KMS-11 (cell line): Measurements from ENCODE around the gene SCAPER.
"Not testable (repeated sequence)": the region's sequence is repeated elsewhere in the genome, so short reads cannot be mapped to it uniquely, and the experiment has no call there.

Experiments
- H2AFZ ChIP-seq: fragments of 200-600 bp; sonication (generic); 2 replicates; pipeline ENCODE4 v1.6.1; 2016; ENCODE audit warnings: antibody characterized with exemption, mixed run types, low read depth
- H3K27ac ChIP-seq: fragments of 200-600 bp; sonication (generic); 2 replicates; pipeline ENCODE4 v1.6.1; 2016; ENCODE audit warnings: mild to moderate bottlenecking, mixed run types
- H3K27me3 ChIP-seq: fragments of 200-600 bp; sonication (generic); 2 replicates; pipeline ENCODE4 v1.6.1; 2017; ENCODE audit warnings: mild to moderate bottlenecking, low read depth, mixed run types, moderate library complexity; ENCODE audit not compliant: insufficient read depth
- H3K36me3 ChIP-seq: fragments of 200-600 bp; sonication (generic); 2 replicates; pipeline ENCODE4 v1.6.1; 2017; ENCODE audit warnings: mild to moderate bottlenecking, mixed run types; ENCODE audit not compliant: insufficient read depth
- H3K4me1 ChIP-seq: fragments of 200-600 bp; sonication (generic); 2 replicates; pipeline ENCODE4 v1.6.1; 2016; ENCODE audit warnings: mild to moderate bottlenecking, low read depth, mixed run types; ENCODE audit not compliant: poor library complexity, severe bottlenecking
- H3K4me2 ChIP-seq: fragments of 200-600 bp; sonication (generic); 2 replicates; pipeline ENCODE4 v1.7.0; 2016; ENCODE audit warnings: mild to moderate bottlenecking, mixed run types
- H3K4me3 ChIP-seq: fragments of 200-600 bp; sonication (generic); IDR thresholded peaks from 2 replicates; pipeline ENCODE4 v1.6.1; 2017; ENCODE audit warnings: low read depth, low read length, mixed read lengths; ENCODE audit not compliant: insufficient read depth
- H3K79me2 ChIP-seq: fragments of 200-600 bp; sonication (generic); 2 replicates; pipeline ENCODE4 v1.6.1; 2016; ENCODE audit warnings: low read depth, mixed run types; ENCODE audit not compliant: insufficient read depth
- H3K9ac ChIP-seq: fragments of 200-600 bp; sonication (generic); 2 replicates; pipeline ENCODE4 v1.6.1; 2016; ENCODE audit warnings: mild to moderate bottlenecking, mixed run types
- H4K20me1 ChIP-seq: fragments of 200-600 bp; sonication (generic); 2 replicates; pipeline ENCODE4 v1.6.1; 2016; ENCODE audit warnings: mild to moderate bottlenecking, mixed run types; ENCODE audit not compliant: insufficient read depth
- CTCF ChIP-seq: fragments of 200-600 bp; sonication (generic); conservative IDR thresholded peaks from 2 replicates; pipeline ENCODE4 v1.6.1; 2017; ENCODE audit warnings: low read depth, mild to moderate bottlenecking, antibody characterized with exemption, low read length, moderate library complexity, mixed read lengths

SCAPER gene

GRCh38 chr15:76517910-76518309 is 387.2 kb downstream of the SCAPER start:
- no peaks in the 10 kb centered on the region for H4K20me1 ChIP-seq
- H2AFZ ChIP-seq, result no peak overlapping the region
- H3K79me2 ChIP-seq, result no peaks in the 10 kb centered on the region
- H3K9ac ChIP-seq, result no peak overlapping the region
- no peak overlapping the region for H3K27ac ChIP-seq
- no peaks in the 10 kb centered on the region for H3K27me3 ChIP-seq
- H3K4me3 ChIP-seq, result no peak overlapping the region
- H3K4me1 ChIP-seq, result no peaks in the 10 kb centered on the region
- H3K4me2 ChIP-seq, result no peak overlapping the region
- no peak for TF ChIP-seq CTCF
- no peaks in the 10 kb centered on the region for H3K36me3 ChIP-seq

- no peaks in the 10 kb centered on the region for H3K36me3 ChIP-seq
- H3K4me3 ChIP-seq, result no peak overlapping the region
- no peak overlapping the region for H3K9ac ChIP-seq
- no peak overlapping the region for H3K27ac ChIP-seq
- no peaks in the 10 kb centered on the region for H3K27me3 ChIP-seq
- H4K20me1 ChIP-seq, result no peaks in the 10 kb centered on the region
- no peaks in the 10 kb centered on the region for H3K79me2 ChIP-seq
- H2AFZ ChIP-seq, result no peak overlapping the region
- no peak for TF ChIP-seq CTCF
- H3K4me1 ChIP-seq, result no peaks in the 10 kb centered on the region
- no peak overlapping the region for H3K4me2 ChIP-seq
These were observed 390.9 kb downstream of the SCAPER start for GRCh38 chr15:76514282-76514681.

GRCh38 chr15:76512971-76513370 is 392.2 kb downstream of the SCAPER start:
- no peak for TF ChIP-seq CTCF
- H3K9ac ChIP-seq, result no peak overlapping the region
- no peaks in the 10 kb centered on the region for H4K20me1 ChIP-seq
- H3K27me3 ChIP-seq, result no peaks in the 10 kb centered on the region
- no peaks in the 10 kb centered on the region for H3K4me1 ChIP-seq
- no peaks in the 10 kb centered on the region for H3K79me2 ChIP-seq
- H3K4me3 ChIP-seq, result no peak overlapping the region
- H3K27ac ChIP-seq, result no peak overlapping the region
- no peak overlapping the region for H3K4me2 ChIP-seq
- no peaks in the 10 kb centered on the region for H3K36me3 ChIP-seq
- no peak overlapping the region for H2AFZ ChIP-seq

- H3K9ac ChIP-seq, H2AFZ ChIP-seq, H4K20me1 ChIP-seq, H3K36me3 ChIP-seq, H3K4me3 ChIP-seq, H3K4me2 ChIP-seq, H3K27me3 ChIP-seq, H3K79me2 ChIP-seq, H3K4me1 ChIP-seq, H3K27ac ChIP-seq: not testable (repeated sequence)
These were observed 394.5 kb downstream of the SCAPER start for GRCh38 chr15:76510663-76511062.

GRCh38 chr15:76503804-76504203 is 401.3 kb downstream of the SCAPER start:
- H3K27ac ChIP-seq, result peak overlapping the region; percentile 34; the same call in 1 of the 2 replicates
- no peaks in the 10 kb centered on the region for H3K79me2 ChIP-seq
- no peak overlapping the region for H3K9ac ChIP-seq
- TF ChIP-seq CTCF, result no peak
- no peaks in the 10 kb centered on the region for H3K36me3 ChIP-seq
- peak overlapping the region; percentile 26 for H3K4me2 ChIP-seq
- no peaks in the 10 kb centered on the region for H3K27me3 ChIP-seq
- no peak overlapping the region for H2AFZ ChIP-seq
- H3K4me3 ChIP-seq, result no peak overlapping the region
- no peaks in the 10 kb centered on the region for H4K20me1 ChIP-seq
- H3K4me1 ChIP-seq, result peaks cover 28% of the 10 kb centered on the region
